Lower lobe of right lung (tissue), 2 donors: ENCODE results near the gene RICTOR. TPM values are rescaled to one million over a fixed set of nuclear protein-coding genes. Genes with fewer than 3 reads are reported as not detected.

Experiments used
- ATAC-seq, 2 donors: fragments of 200-7000 bp; cut with Tn5 transposase; one replicate each; pipeline ENCODE4 v1.9.1; 2020 to 2022; ENCODE audit warnings: mild to moderate bottlenecking in 2 of 2, moderate library complexity in 2 of 2
- DNase-seq: peaks from one replicate; pipeline ENCODE4 v3.0.0-alpha.2; 2020
- H3K27ac ChIP-seq: fragments of 200-600 bp; one replicate; pipeline ENCODE4 v1.8.0; 2022
- H3K27me3 ChIP-seq: fragments of 200-600 bp; one replicate; pipeline ENCODE4 v1.8.0; 2022; ENCODE audit warnings: low read depth
- H3K36me3 ChIP-seq: fragments of 200-600 bp; one replicate; pipeline ENCODE4 v1.8.0; 2022; ENCODE audit warnings: mild to moderate bottlenecking
- H3K4me1 ChIP-seq: fragments of 200-600 bp; one replicate; pipeline ENCODE4 v1.8.0; 2022
- H3K4me3 ChIP-seq: fragments of 200-600 bp; one replicate; pipeline ENCODE4 v1.8.0; 2022; ENCODE audit warnings: mild to moderate bottlenecking
- H3K9me3 ChIP-seq: fragments of 200-600 bp; one replicate; pipeline ENCODE4 v1.8.0; 2022
- intact Hi-C: fragments of 100-400 bp; cut with DNase I; formaldehyde crosslinking; loops from one replicate; pipeline ENCODE4 v1.11.0; 2022
- total RNA-seq: library from RNA; stranded (reverse); fragmentation: NEBNext Ultra II Directional; extraction: Animal tissue kit (Norgen Biotek cat#: 25700); gene quantifications from one replicate; pipeline ENCODE4 v1.2.1, GENCODE V29; 2021
- TF ChIP-seq, protein P1 (sequence below): fragments of 200-600 bp; IDR thresholded peaks from one replicate; pipeline ENCODE4 v1.8.0; 2022; ENCODE audit warnings: antibody characterized with exemption, mild to moderate bottlenecking
- donor health status: DM: no; HTN: yes; CAD: no; lungs with severe emphysema.

RICTOR gene
- total RNA-seq, 1 donor from 2014 or later, result 52.1 TPM

DNA sequence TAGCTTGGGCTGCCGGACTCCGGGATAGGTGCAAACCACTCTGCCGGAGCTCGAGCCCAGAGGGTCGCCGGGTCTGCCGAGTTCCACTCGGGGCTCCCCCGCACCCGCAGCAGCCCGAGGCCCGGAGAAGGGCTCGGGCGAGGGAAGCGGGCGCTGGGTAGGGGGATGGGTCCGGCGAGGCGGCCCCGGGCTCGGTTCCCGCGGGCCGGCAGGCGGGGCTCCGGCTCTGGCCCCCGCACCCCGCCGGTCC is 507 bp downstream of the RICTOR start:
- H3K4me3 ChIP-seq, result peak overlapping the region; percentile 91
- H3K27me3 ChIP-seq, result no peaks in the 10 kb centered on the region
- intact Hi-C loops, result no loop called here
- H3K4me1 ChIP-seq, result peaks cover 47% of the 10 kb centered on the region
- TF ChIP-seq, protein P1, sequence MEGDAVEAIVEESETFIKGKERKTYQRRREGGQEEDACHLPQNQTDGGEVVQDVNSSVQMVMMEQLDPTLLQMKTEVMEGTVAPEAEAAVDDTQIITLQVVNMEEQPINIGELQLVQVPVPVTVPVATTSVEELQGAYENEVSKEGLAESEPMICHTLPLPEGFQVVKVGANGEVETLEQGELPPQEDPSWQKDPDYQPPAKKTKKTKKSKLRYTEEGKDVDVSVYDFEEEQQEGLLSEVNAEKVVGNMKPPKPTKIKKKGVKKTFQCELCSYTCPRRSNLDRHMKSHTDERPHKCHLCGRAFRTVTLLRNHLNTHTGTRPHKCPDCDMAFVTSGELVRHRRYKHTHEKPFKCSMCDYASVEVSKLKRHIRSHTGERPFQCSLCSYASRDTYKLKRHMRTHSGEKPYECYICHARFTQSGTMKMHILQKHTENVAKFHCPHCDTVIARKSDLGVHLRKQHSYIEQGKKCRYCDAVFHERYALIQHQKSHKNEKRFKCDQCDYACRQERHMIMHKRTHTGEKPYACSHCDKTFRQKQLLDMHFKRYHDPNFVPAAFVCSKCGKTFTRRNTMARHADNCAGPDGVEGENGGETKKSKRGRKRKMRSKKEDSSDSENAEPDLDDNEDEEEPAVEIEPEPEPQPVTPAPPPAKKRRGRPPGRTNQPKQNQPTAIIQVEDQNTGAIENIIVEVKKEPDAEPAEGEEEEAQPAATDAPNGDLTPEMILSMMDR, result no peak
- ATAC-seq (peak; percentile 56 to 75), DNase-seq (no peak)
- H3K36me3 ChIP-seq, result no peaks in the 10 kb centered on the region
- H3K9me3 ChIP-seq, result no peaks in the 10 kb centered on the region
- H3K27ac ChIP-seq, result peak overlapping the region; percentile 98

DNA sequence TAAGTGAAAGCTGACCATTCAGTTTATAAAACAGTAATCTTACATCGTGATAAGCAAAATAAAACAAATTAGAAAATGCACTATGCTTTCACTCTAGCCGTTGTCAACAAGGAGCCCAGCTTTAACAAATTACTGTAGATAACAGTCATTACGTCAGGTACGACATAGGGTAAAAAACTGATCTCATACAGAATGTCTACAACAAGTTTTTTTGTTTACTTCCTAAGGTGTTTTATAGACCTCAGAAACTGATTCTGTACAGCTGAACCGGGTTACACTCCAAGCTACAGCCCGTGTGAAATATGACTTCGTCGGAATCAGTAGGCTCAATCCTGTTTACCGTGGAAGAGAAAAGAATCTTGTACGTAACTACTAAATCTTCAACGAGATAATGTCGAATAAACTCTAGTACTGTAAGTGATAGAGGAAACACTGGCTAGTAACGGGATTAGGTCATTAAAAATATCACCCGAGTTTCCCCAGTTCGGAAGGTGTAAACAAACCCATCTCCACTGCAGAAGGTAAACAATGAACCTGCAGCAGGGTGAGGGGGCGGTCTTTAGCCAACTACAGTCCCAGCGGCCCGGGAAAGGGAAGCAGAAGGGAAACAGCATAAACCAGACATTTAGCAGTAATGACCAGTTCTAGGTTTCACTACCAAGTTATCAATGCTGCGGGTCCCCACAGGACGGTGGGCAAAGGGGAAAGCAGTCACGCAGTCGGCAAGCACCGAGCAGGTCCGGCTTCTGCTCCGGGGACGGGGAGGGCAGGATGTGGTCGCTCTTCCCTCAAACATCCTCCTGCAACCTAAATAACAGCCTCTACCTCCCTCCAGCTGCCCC is 1.1 kb downstream of the RICTOR start:
- intact Hi-C loops, result no loop called here
- Histone ChIP-seq H3K9me3 (no peaks in the 10 kb centered on the region), H3K4me3 (peak overlapping the region; percentile 91), H3K27ac (peak overlapping the region; percentile 98), H3K4me1 (peaks cover 47% of the 10 kb centered on the region), H3K36me3 (no peaks in the 10 kb centered on the region), H3K27me3 (no peaks in the 10 kb centered on the region)
- TF ChIP-seq, protein P1, result no peak
- DNase-seq, result peak; percentile 63
- peak; percentile 24 to 31 for ATAC-seq

DNA sequence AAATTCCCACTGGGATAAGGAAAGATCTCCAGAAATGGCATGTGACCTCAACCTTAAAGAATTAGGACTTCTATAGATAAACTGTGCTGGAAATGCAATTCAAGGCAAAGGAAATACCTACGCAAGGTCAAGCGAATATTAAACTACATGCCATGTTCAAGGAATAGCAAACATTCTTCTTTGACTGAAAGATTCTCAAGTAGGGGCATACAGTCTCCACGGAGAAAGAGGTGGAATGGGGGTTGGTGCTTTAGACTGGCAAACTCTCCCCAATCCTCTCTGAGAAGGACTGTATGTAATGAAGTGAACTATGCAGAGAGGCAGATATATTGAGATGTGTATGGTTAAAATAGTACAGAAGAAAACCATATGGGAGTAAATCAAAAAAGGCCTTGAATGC is 6.1 kb downstream of the RICTOR start:
- peaks cover 40% of the 10 kb centered on the region for H3K4me1 ChIP-seq
- TF ChIP-seq, protein P1, result no peak
- peaks cover 11% of the 10 kb centered on the region for H3K36me3 ChIP-seq
- peaks cover 4% of the 10 kb centered on the region for H3K9me3 ChIP-seq
- H3K4me3 ChIP-seq, result no peak overlapping the region
- DNase-seq (no peak), ATAC-seq (peak; percentile 21 to 67)
- intact Hi-C loops, result no loop called here
- H3K27me3 ChIP-seq, result no peaks in the 10 kb centered on the region
- no peak overlapping the region for H3K27ac ChIP-seq

DNA sequence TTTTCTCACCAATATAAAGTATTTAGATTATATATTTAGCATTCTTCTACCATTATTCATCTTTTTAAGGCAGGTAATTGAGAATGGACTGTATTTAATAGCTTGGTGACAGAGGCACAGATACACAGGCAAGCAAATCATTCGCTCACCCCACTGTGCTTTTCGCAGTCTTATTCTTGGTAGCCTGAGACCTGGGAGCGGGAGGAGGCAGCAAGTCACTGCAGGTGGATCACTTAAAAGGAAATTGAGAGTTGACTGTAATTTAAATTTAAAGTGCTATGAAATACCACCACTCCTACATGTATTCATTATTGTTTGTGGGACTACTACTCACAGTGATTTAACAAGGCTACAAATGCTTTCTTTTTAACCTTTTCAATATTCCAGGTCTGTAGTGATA is 9.7 kb downstream of the RICTOR start:
- DNase-seq (no peak), ATAC-seq (no peak)
- Histone ChIP-seq H3K4me1 (peaks cover 31% of the 10 kb centered on the region), H3K9me3 (peaks cover 4% of the 10 kb centered on the region), H3K4me3 (no peak overlapping the region), H3K27me3 (no peaks in the 10 kb centered on the region), H3K27ac (no peak overlapping the region), H3K36me3 (peaks cover 11% of the 10 kb centered on the region)
- intact Hi-C loops, result no loop called here
- TF ChIP-seq, protein P1, result no peak

DNA sequence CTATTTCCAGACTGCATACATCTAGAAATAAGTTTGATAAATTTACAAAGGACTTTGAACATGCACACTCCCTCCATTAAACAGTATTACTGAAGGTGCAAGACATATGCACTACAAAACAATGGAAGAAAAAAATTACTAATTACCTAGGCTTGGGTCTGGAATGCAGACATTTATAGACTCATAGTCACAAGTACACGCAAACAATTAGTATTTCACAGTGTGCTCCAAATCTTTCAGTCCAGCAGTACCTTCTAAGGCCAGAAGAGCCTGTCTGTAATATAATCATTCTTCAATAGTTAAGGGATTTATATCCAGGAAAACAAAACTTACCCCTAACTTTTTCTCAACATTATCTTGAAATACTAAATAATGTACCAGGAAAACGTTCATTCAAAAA is 11.2 kb downstream of the RICTOR start:
- Histone ChIP-seq H3K4me3 (no peak overlapping the region), H3K9me3 (peaks cover 4% of the 10 kb centered on the region), H3K4me1 (peaks cover 44% of the 10 kb centered on the region), H3K36me3 (peaks cover 11% of the 10 kb centered on the region), H3K27me3 (no peaks in the 10 kb centered on the region), H3K27ac (no peak overlapping the region)
- TF ChIP-seq, protein P1, result no peak
- DNase-seq (no peak), ATAC-seq (no peak)
- intact Hi-C loops, result no loop called here
